Central memory CD8-positive, alpha-beta T cell (primary cell): Measurements from ENCODE around the gene LRRC53.

Source experiments
- ATAC-seq: fragments of 150-1000 bp; cut with Tn5 transposase; replicated peaks from 2 replicates; pipeline ENCODE4 v1.10.0; 2022; ENCODE audit warnings: mild to moderate bottlenecking, moderate FRiP score, moderate number of reproducible peaks; ENCODE audit not compliant: poor library complexity, severe bottlenecking; ENCODE audit errors: extremely low read depth
- DNase-seq, 2 donors: peaks; one replicate each; pipeline ENCODE4 v3.0.0; 2021; ENCODE audit warnings: low spot score in 2 of 2
- H3K27ac Mint-ChIP-seq: one replicate; pipeline ENCODE4 v1.8.0; 2022; ENCODE audit warnings: low read depth, mild to moderate bottlenecking, moderate library complexity, mixed read lengths
- H3K27me3 Mint-ChIP-seq: one replicate; pipeline ENCODE4 v1.8.0; 2022; ENCODE audit warnings: mixed read lengths
- H3K36me3 Mint-ChIP-seq: one replicate; pipeline ENCODE4 v1.8.0; 2022; ENCODE audit warnings: mild to moderate bottlenecking, moderate library complexity, mixed read lengths; ENCODE audit not compliant: insufficient read depth
- H3K4me1 Mint-ChIP-seq: one replicate; pipeline ENCODE4 v1.8.0; 2022; ENCODE audit warnings: mixed read lengths
- H3K4me3 Mint-ChIP-seq: one replicate; pipeline ENCODE4 v1.8.0; 2022; ENCODE audit warnings: mild to moderate bottlenecking, moderate library complexity, mixed read lengths
- H3K9me3 Mint-ChIP-seq: one replicate; pipeline ENCODE4 v1.8.0; 2022; ENCODE audit warnings: mixed read lengths

The LRRC53 gene

GRCh38 chr1:74512170-74512915, at the start of gene LRRC53:
Gene LRRC53, minus strand, starts transcription at chr1:74512611. Its CDS starts 29,262 bp downstream, at chr1:74483349.
- Mint-ChIP-seq H3K27ac (no peak within 1 kb of the TSS), H3K4me1 (no peaks in the 10 kb centered on the region), H3K9me3 (peaks cover 5% of the 10 kb centered on the region), H3K4me3 (no peak within 1 kb of the TSS), H3K27me3 (no peaks in the 10 kb centered on the region), H3K36me3 (no peaks in the 10 kb centered on the region)
- ATAC-seq = no peak
- DNase-seq = no peak

- no peak overlapping the region for H3K4me3 Mint-ChIP-seq
- no peaks in the 10 kb centered on the region for H3K4me1 Mint-ChIP-seq
- no peak overlapping the region for H3K27ac Mint-ChIP-seq
- no peaks in the 10 kb centered on the region for H3K9me3 Mint-ChIP-seq
- H3K27me3 Mint-ChIP-seq = peaks cover 35% of the 10 kb centered on the region
- H3K36me3 Mint-ChIP-seq = no peaks in the 10 kb centered on the region
- ATAC-seq (no peak), DNase-seq (no peak)
Observed at GRCh38 chr1:74549932-74550331, 37.5 kb upstream of the LRRC53 start.

GRCh38 chr1:74548961-74549750, 36.7 kb upstream of the LRRC53 start:
- no peak for ATAC-seq
- no peak overlapping the region for H3K27ac Mint-ChIP-seq
- H3K36me3 Mint-ChIP-seq = no peaks in the 10 kb centered on the region

GRCh38 chr1:74545821-74546220, 33.4 kb upstream of the LRRC53 start:
- Mint-ChIP-seq H3K4me1 (no peaks in the 10 kb centered on the region), H3K27me3 (peaks cover 20% of the 10 kb centered on the region), H3K9me3 (no peaks in the 10 kb centered on the region), H3K36me3 (no peaks in the 10 kb centered on the region), H3K27ac (no peak overlapping the region), H3K4me3 (no peak overlapping the region)
- DNase-seq (no peak), ATAC-seq (no peak)

More at GRCh38 chr1:74548961-74549750, 36.7 kb upstream of the LRRC53 start:
- no peaks in the 10 kb centered on the region for H3K4me1 Mint-ChIP-seq
- no peak overlapping the region for H3K4me3 Mint-ChIP-seq
- DNase-seq = no peak
- peaks cover 27% of the 10 kb centered on the region for H3K27me3 Mint-ChIP-seq
- H3K9me3 Mint-ChIP-seq = no peaks in the 10 kb centered on the region

- no peaks in the 10 kb centered on the region for H3K27me3 Mint-ChIP-seq
- ATAC-seq (no peak), DNase-seq (no peak)
- H3K9me3 Mint-ChIP-seq = no peaks in the 10 kb centered on the region
- H3K36me3 Mint-ChIP-seq = no peaks in the 10 kb centered on the region
- H3K4me3 Mint-ChIP-seq = no peak overlapping the region
- H3K27ac Mint-ChIP-seq = no peak overlapping the region
- H3K4me1 Mint-ChIP-seq = no peaks in the 10 kb centered on the region
Observed at GRCh38 chr1:74534241-74534640, 21.8 kb upstream of the LRRC53 start.

- Mint-ChIP-seq H3K4me1 (no peaks in the 10 kb centered on the region), H3K9me3 (no peaks in the 10 kb centered on the region), H3K4me3 (no peak overlapping the region), H3K36me3 (no peaks in the 10 kb centered on the region), H3K27ac (no peak overlapping the region), H3K27me3 (peaks cover 16% of the 10 kb centered on the region)
- DNase-seq = no peak
- no peak for ATAC-seq
Observed at GRCh38 chr1:74531796-74532195, 19.4 kb upstream of the LRRC53 start.

GRCh38 chr1:74530892-74531291, 18.5 kb upstream of the LRRC53 start:
- no peaks in the 10 kb centered on the region for H3K4me1 Mint-ChIP-seq
- DNase-seq = no peak
- ATAC-seq = no peak
- H3K36me3 Mint-ChIP-seq = no peaks in the 10 kb centered on the region
- no peak overlapping the region for H3K27ac Mint-ChIP-seq
- no peak overlapping the region for H3K4me3 Mint-ChIP-seq
- peaks cover 16% of the 10 kb centered on the region for H3K27me3 Mint-ChIP-seq
- no peaks in the 10 kb centered on the region for H3K9me3 Mint-ChIP-seq

GRCh38 chr1:74528123-74528522, 15.7 kb upstream of the LRRC53 start:
- Mint-ChIP-seq H3K27ac (no peak overlapping the region), H3K36me3 (no peaks in the 10 kb centered on the region), H3K4me3 (no peak overlapping the region), H3K9me3 (no peaks in the 10 kb centered on the region), H3K27me3 (peaks cover 16% of the 10 kb centered on the region), H3K4me1 (no peaks in the 10 kb centered on the region)
- ATAC-seq (no peak), DNase-seq (no peak)

- ATAC-seq (no peak), DNase-seq (no peak)
- Mint-ChIP-seq H3K4me3 (no peak overlapping the region), H3K27ac (no peak overlapping the region), H3K27me3 (peaks cover 16% of the 10 kb centered on the region), H3K36me3 (no peaks in the 10 kb centered on the region), H3K4me1 (no peaks in the 10 kb centered on the region), H3K9me3 (no peaks in the 10 kb centered on the region)
Observed at GRCh38 chr1:74526708-74527107, 14.3 kb upstream of the LRRC53 start.

- Mint-ChIP-seq H3K36me3 (no peaks in the 10 kb centered on the region), H3K27me3 (peaks cover 16% of the 10 kb centered on the region), H3K9me3 (no peaks in the 10 kb centered on the region), H3K4me1 (no peaks in the 10 kb centered on the region), H3K4me3 (no peak overlapping the region), H3K27ac (no peak overlapping the region)
- no peak for ATAC-seq
- no peak for DNase-seq
Observed at GRCh38 chr1:74523873-74524480, 11.6 kb upstream of the LRRC53 start.

- no peak for ATAC-seq
- Mint-ChIP-seq H3K27me3 (peaks cover 3% of the 10 kb centered on the region), H3K4me3 (no peak overlapping the region), H3K27ac (no peak overlapping the region), H3K9me3 (no peaks in the 10 kb centered on the region), H3K36me3 (no peaks in the 10 kb centered on the region), H3K4me1 (no peaks in the 10 kb centered on the region)
- no peak for DNase-seq
Observed at GRCh38 chr1:74522148-74522547, 9.7 kb upstream of the LRRC53 start.

- Mint-ChIP-seq H3K27ac (no peak overlapping the region), H3K4me1 (no peaks in the 10 kb centered on the region), H3K27me3 (no peaks in the 10 kb centered on the region), H3K4me3 (no peak overlapping the region), H3K36me3 (no peaks in the 10 kb centered on the region), H3K9me3 (no peaks in the 10 kb centered on the region)
- no peak for DNase-seq
- no peak for ATAC-seq
Observed at GRCh38 chr1:74517599-74518051, 5.2 kb upstream of the LRRC53 start.
